GM18505 (cell line): ENCODE data around the gene MYO1E.

ENCODE experiments used
- ATAC-seq: cut with Tn5 transposase; IDR thresholded peaks from one replicate; pipeline ENCODE4 v1.9.1; 2021; ENCODE audit not compliant: unreplicated experiment
- POLR2A ChIP-seq: IDR thresholded peaks from 4 replicates; pipeline ENCODE4 v1.6.1; 2011; ENCODE audit warnings: borderline replicate concordance; ENCODE audit not compliant: insufficient read depth, insufficient read length; ENCODE audit errors: extremely low read depth

The MYO1E gene

GRCh38 chr15:59104602-59104911 is 268.1 kb downstream of the MYO1E start:
- ATAC-seq = no peak

GRCh38 chr15:59099162-59099685 is 273.4 kb downstream of the MYO1E start:
- no peak for TF ChIP-seq POLR2A

More at GRCh38 chr15:59104602-59104911, 268.1 kb downstream of the MYO1E start:
- TF ChIP-seq POLR2A = no peak

GRCh38 chr15:59096429-59096828 is 276.2 kb downstream of the MYO1E start:
- ATAC-seq = no peak
- no peak for TF ChIP-seq POLR2A

More at GRCh38 chr15:59099162-59099685, 273.4 kb downstream of the MYO1E start:
- no peak for ATAC-seq

- no peak for TF ChIP-seq POLR2A
- no peak for ATAC-seq
Measured at GRCh38 chr15:59094077-59094476, 278.6 kb downstream of the MYO1E start.

GRCh38 chr15:59087731-59088130 is 284.9 kb downstream of the MYO1E start:
- no peak for TF ChIP-seq POLR2A
- ATAC-seq = no peak
